Ishikawa (cell line): ENCODE results near the gene TDG.

ENCODE experiments used
- CREB1 ChIP-seq: IDR thresholded peaks from 2 replicates; pipeline ENCODE4 v1.6.1; 2012; ENCODE audit warnings: low read depth
- EP300 ChIP-seq: IDR thresholded peaks from 2 replicates; pipeline ENCODE4 v1.6.1; 2012; ENCODE audit warnings: borderline replicate concordance
- TAF1 ChIP-seq: IDR thresholded peaks from 2 replicates; pipeline ENCODE4 v1.6.1; 2012; ENCODE audit warnings: low read depth, mild to moderate bottlenecking
- YY1 ChIP-seq: IDR thresholded peaks from 2 replicates; pipeline ENCODE4 v1.6.1; 2012; ENCODE audit warnings: low read depth
- ZBTB7A ChIP-seq: IDR thresholded peaks from 2 replicates; pipeline ENCODE4 v1.6.1; 2012; ENCODE audit warnings: low read depth
- TF ChIP-seq, protein P1 (sequence below): IDR thresholded peaks from 2 replicates; pipeline ENCODE4 v1.6.1; 2012
- TF ChIP-seq, protein P2 (sequence below): IDR thresholded peaks from 2 replicates; pipeline ENCODE4 v1.6.1; 2012

DNA sequence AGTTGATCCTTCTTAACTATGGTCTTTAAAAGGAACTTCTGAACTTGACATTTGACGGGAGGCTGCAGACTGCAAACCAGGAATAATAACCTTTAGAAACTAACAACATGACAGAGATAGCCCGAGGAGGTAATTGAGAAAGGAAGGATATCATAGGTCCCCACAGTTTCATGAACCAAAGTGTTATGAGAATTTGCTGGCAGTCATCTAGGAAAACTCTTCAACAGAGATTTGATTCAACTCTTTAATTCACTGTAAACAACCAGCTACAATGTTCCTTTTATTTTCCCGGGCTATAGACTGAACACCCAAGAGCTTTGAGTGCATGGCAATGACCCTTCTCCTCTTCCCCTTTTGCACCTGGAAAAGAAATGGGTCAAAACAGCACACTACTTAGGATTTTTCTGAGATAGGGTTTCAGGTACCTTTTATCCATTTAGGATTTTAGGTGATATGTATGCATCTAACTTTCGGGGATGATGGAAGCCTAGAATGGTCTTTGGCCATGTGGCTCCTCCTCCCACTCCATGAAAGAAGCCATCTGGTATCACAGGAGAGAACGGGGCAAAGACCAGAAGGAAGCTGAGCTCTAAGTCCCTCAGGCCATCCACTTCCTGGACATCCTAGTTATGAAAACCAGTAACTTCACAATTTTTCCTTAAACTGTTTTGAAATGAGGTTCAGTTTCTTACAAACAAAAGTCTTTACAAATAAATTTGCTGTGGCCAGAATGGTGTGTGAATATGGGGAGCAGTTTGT lies 61.3 kb downstream of the TDG start:
- TF ChIP-seq TAF1, result no peak
- no peak for TF ChIP-seq EP300
- TF ChIP-seq, protein P1, sequence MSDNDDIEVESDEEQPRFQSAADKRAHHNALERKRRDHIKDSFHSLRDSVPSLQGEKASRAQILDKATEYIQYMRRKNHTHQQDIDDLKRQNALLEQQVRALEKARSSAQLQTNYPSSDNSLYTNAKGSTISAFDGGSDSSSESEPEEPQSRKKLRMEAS, result no peak
- TF ChIP-seq CREB1, result no peak
- TF ChIP-seq ZBTB7A, result no peak
- no peak for TF ChIP-seq YY1
- TF ChIP-seq, protein P2, sequence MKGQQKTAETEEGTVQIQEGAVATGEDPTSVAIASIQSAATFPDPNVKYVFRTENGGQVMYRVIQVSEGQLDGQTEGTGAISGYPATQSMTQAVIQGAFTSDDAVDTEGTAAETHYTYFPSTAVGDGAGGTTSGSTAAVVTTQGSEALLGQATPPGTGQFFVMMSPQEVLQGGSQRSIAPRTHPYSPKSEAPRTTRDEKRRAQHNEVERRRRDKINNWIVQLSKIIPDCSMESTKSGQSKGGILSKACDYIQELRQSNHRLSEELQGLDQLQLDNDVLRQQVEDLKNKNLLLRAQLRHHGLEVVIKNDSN, result no peak
